ENCODE results near the gene WASL. TPM values are rescaled to one million over a fixed set of nuclear protein-coding genes. Genes with fewer than 3 reads are reported as not detected.

The WASL gene
- total RNA-seq, 2 experiments from 2014 or later, result 5.5 TPM

GRCh38 chr7:123673752-123674398 is 74.9 kb downstream of the WASL start:
- no peak overlapping the region for H3K27ac Mint-ChIP-seq
- POLR2A ChIA-PET, result no interaction called here
- no peak overlapping the region for H3K4me3 Mint-ChIP-seq
- no peaks in the 10 kb centered on the region for H3K36me3 Mint-ChIP-seq (ENCODE audit: low read depth)
- ATAC-seq (no peak), DNase-seq (no peak)
- intact Hi-C loops (cut with DNase I, micrococcal nuclease), result no loop called here
- H3K4me1 Mint-ChIP-seq, result no peaks in the 10 kb centered on the region
- CTCF ChIA-PET, result interaction anchor here (0.7 to 1.2 kb wide), 2 partner anchors 9 to 179 kb away, joined by 3 read pairs; no protein-coding TSS in a partner anchor
- H3K27me3 Mint-ChIP-seq, result no peaks in the 10 kb centered on the region
- no peaks in the 10 kb centered on the region for H3K9me3 Mint-ChIP-seq (ENCODE audit: low read depth)

- no peaks in the 10 kb centered on the region for H3K36me3 Mint-ChIP-seq (ENCODE audit: low read depth)
- H3K27ac Mint-ChIP-seq, result no peak overlapping the region
- intact Hi-C loops (cut with DNase I, micrococcal nuclease), result no loop called here
- no peak for ATAC-seq
- H3K4me1 Mint-ChIP-seq, result no peaks in the 10 kb centered on the region
- H3K27me3 Mint-ChIP-seq, result no peaks in the 10 kb centered on the region
- no peaks in the 10 kb centered on the region for H3K9me3 Mint-ChIP-seq (ENCODE audit: low read depth)
- H3K4me3 Mint-ChIP-seq, result no peak overlapping the region
- POLR2A ChIA-PET, result no interaction called here
- no peak for DNase-seq
- CTCF ChIA-PET, result interaction anchor here (1.2 kb wide), 1 partner anchor 8 kb away, joined by 3 read pairs; no protein-coding TSS in a partner anchor
Measured at GRCh38 chr7:123673137-123673732, 75.6 kb downstream of the WASL start.

- POLR2A ChIA-PET, result no interaction called here
- no peaks in the 10 kb centered on the region for H3K4me1 Mint-ChIP-seq
- no peaks in the 10 kb centered on the region for H3K9me3 Mint-ChIP-seq (ENCODE audit: low read depth)
- CTCF ChIA-PET, result interaction anchor here (0.6 to 1.2 kb wide), 2 partner anchors 46 to 203 kb away, joined by 3 read pairs; no protein-coding TSS in a partner anchor
- no peak overlapping the region for H3K27ac Mint-ChIP-seq
- DNase-seq (no peak), ATAC-seq (no peak)
- no peak overlapping the region for H3K4me3 Mint-ChIP-seq
- no peaks in the 10 kb centered on the region for H3K27me3 Mint-ChIP-seq
- H3K36me3 Mint-ChIP-seq (ENCODE audit: low read depth), result no peaks in the 10 kb centered on the region
- intact Hi-C loops (cut with DNase I, micrococcal nuclease), result no loop called here
Measured at GRCh38 chr7:123669485-123669884, 79.3 kb downstream of the WASL start.

GRCh38 chr7:123666492-123666891 is 82.3 kb downstream of the WASL start:
- no peak overlapping the region for H3K27ac Mint-ChIP-seq
- no peaks in the 10 kb centered on the region for H3K9me3 Mint-ChIP-seq (ENCODE audit: low read depth)
- H3K36me3 Mint-ChIP-seq (ENCODE audit: low read depth), result no peaks in the 10 kb centered on the region
- H3K27me3 Mint-ChIP-seq, result peaks cover 9% of the 10 kb centered on the region
- ATAC-seq (no peak), DNase-seq (no peak)
- intact Hi-C loops (cut with DNase I, micrococcal nuclease), result no loop called here
- no peak overlapping the region for H3K4me3 Mint-ChIP-seq
- ChIA-PET CTCF (interaction anchor here (0.7 kb wide), 1 partner anchor 20 kb away, joined by 4 read pairs; no protein-coding TSS in a partner anchor), POLR2A (no interaction called here)
- no peaks in the 10 kb centered on the region for H3K4me1 Mint-ChIP-seq

- ChIA-PET CTCF (no interaction called here), POLR2A (no interaction called here)
- ATAC-seq, result no peak
- H3K4me1 Mint-ChIP-seq, result no peaks in the 10 kb centered on the region
- H3K36me3 Mint-ChIP-seq (ENCODE audit: low read depth), result no peaks in the 10 kb centered on the region
- no peaks in the 10 kb centered on the region for H3K9me3 Mint-ChIP-seq (ENCODE audit: low read depth)
- no peak overlapping the region for H3K4me3 Mint-ChIP-seq
- DNase-seq, result no peak
- peaks cover 9% of the 10 kb centered on the region for H3K27me3 Mint-ChIP-seq
- no peak overlapping the region for H3K27ac Mint-ChIP-seq
- intact Hi-C loops (cut with DNase I, micrococcal nuclease), result loop anchor here in 1 of 2 experiments (2.0 kb wide), 1 partner anchor 27 kb away; no protein-coding TSS in a partner anchor
Measured at GRCh38 chr7:123665896-123666295, 82.9 kb downstream of the WASL start.

- ATAC-seq, result no peak
- CTCF ChIA-PET, result interaction anchor here (0.9 kb wide), 1 partner anchor 9 kb away, joined by 3 read pairs; no protein-coding TSS in a partner anchor
- Mint-ChIP-seq H3K27me3 (peaks cover 12% of the 10 kb centered on the region), H3K27ac (no peak overlapping the region), H3K4me1 (no peaks in the 10 kb centered on the region), H3K9me3 (ENCODE audit: low read depth) (no peaks in the 10 kb centered on the region), H3K4me3 (no peak overlapping the region), H3K36me3 (ENCODE audit: low read depth) (no peaks in the 10 kb centered on the region)
- intact Hi-C loops (cut with DNase I, micrococcal nuclease), result loop anchor here in 1 of 2 experiments (2.0 kb wide), 1 partner anchor 28 kb away; no protein-coding TSS in a partner anchor
- DNase-seq, result no peak
- POLR2A ChIA-PET, result no interaction called here
Measured at GRCh38 chr7:123665157-123665556, 83.6 kb downstream of the WASL start.

- H3K27ac Mint-ChIP-seq, result no peak overlapping the region
- H3K9me3 Mint-ChIP-seq (ENCODE audit: low read depth), result no peaks in the 10 kb centered on the region
- ChIA-PET CTCF (interaction anchor here (0.9 kb wide), 1 partner anchor 48 kb away, joined by 4 read pairs; no protein-coding TSS in a partner anchor), POLR2A (no interaction called here)
- intact Hi-C loops (cut with DNase I, micrococcal nuclease), result no loop called here
- no peaks in the 10 kb centered on the region for H3K36me3 Mint-ChIP-seq (ENCODE audit: low read depth)
- no peak for ATAC-seq
- H3K4me3 Mint-ChIP-seq, result no peak overlapping the region
- peaks cover 12% of the 10 kb centered on the region for H3K27me3 Mint-ChIP-seq
- no peaks in the 10 kb centered on the region for H3K4me1 Mint-ChIP-seq
- no peak for DNase-seq
Measured at GRCh38 chr7:123663200-123663599, 85.6 kb downstream of the WASL start.

GRCh38 chr7:123662755-123663154 is 86.0 kb downstream of the WASL start:
- H3K4me3 Mint-ChIP-seq, result no peak overlapping the region
- H3K36me3 Mint-ChIP-seq (ENCODE audit: low read depth), result no peaks in the 10 kb centered on the region
- intact Hi-C loops (cut with DNase I, micrococcal nuclease), result no loop called here
- DNase-seq, result no peak
- H3K27me3 Mint-ChIP-seq, result peaks cover 12% of the 10 kb centered on the region
- ATAC-seq, result no peak
- H3K4me1 Mint-ChIP-seq, result no peaks in the 10 kb centered on the region
- no peaks in the 10 kb centered on the region for H3K9me3 Mint-ChIP-seq (ENCODE audit: low read depth)
- CTCF ChIA-PET, result interaction anchor here (0.9 kb wide), 1 partner anchor 48 kb away, joined by 4 read pairs; no protein-coding TSS in a partner anchor
- H3K27ac Mint-ChIP-seq, result no peak overlapping the region
- POLR2A ChIA-PET, result no interaction called here

- Mint-ChIP-seq H3K4me1 (no peaks in the 10 kb centered on the region), H3K36me3 (ENCODE audit: low read depth) (no peaks in the 10 kb centered on the region), H3K27me3 (peaks cover 12% of the 10 kb centered on the region), H3K4me3 (no peak overlapping the region), H3K9me3 (ENCODE audit: low read depth) (no peaks in the 10 kb centered on the region), H3K27ac (no peak overlapping the region)
- intact Hi-C loops (cut with DNase I, micrococcal nuclease), result no loop called here
- no peak for ATAC-seq
- POLR2A ChIA-PET, result no interaction called here
- DNase-seq, result no peak
- CTCF ChIA-PET, result no interaction called here
Measured at GRCh38 chr7:123662293-123662692, 86.5 kb downstream of the WASL start.

GRCh38 chr7:123661765-123662164 is 87.0 kb downstream of the WASL start:
- POLR2A ChIA-PET, result no interaction called here
- DNase-seq (no peak), ATAC-seq (no peak)
- Mint-ChIP-seq H3K4me3 (no peak overlapping the region), H3K27me3 (peaks cover 12% of the 10 kb centered on the region), H3K27ac (no peak overlapping the region), H3K4me1 (no peaks in the 10 kb centered on the region), H3K9me3 (ENCODE audit: low read depth) (no peaks in the 10 kb centered on the region), H3K36me3 (ENCODE audit: low read depth) (no peaks in the 10 kb centered on the region)
- CTCF ChIA-PET, result no interaction called here
- intact Hi-C loops (cut with DNase I, micrococcal nuclease), result no loop called here

GRCh38 chr7:123660514-123661354 is 88.1 kb downstream of the WASL start:
- H3K36me3 Mint-ChIP-seq (ENCODE audit: low read depth), result no peaks in the 10 kb centered on the region
- DNase-seq (no peak), ATAC-seq (no peak)
- intact Hi-C loops (cut with DNase I, micrococcal nuclease), result no loop called here
- ChIA-PET CTCF (interaction anchor here (0.6 kb wide), 1 partner anchor 34 kb away, joined by 3 read pairs; no protein-coding TSS in a partner anchor), POLR2A (no interaction called here)
- no peak overlapping the region for H3K27ac Mint-ChIP-seq
- H3K4me3 Mint-ChIP-seq, result no peak overlapping the region
- H3K9me3 Mint-ChIP-seq (ENCODE audit: low read depth), result no peaks in the 10 kb centered on the region
- H3K27me3 Mint-ChIP-seq, result peaks cover 12% of the 10 kb centered on the region
- H3K4me1 Mint-ChIP-seq, result no peaks in the 10 kb centered on the region

Data from activated CD4-positive, alpha-beta T cell treated with anti-CD3 and anti-CD28 coated beads for 36 hours (primary cell).